Measurements from ENCODE around the gene BEAN1.
A peak's percentile ranks its signal among the peaks of the same experiment; 100 is the strongest.

Gene BEAN1

GRCh38 chr16:66522816-66523590, 95.9 kb downstream of the BEAN1 start:
- H3K4me3 ChIP-seq (replicated peaks in 1 of 2; ENCODE audit: low read depth in 2 of 2, low read length in 2 of 2): no peak overlapping the region
- TF ChIP-seq, protein P1, sequence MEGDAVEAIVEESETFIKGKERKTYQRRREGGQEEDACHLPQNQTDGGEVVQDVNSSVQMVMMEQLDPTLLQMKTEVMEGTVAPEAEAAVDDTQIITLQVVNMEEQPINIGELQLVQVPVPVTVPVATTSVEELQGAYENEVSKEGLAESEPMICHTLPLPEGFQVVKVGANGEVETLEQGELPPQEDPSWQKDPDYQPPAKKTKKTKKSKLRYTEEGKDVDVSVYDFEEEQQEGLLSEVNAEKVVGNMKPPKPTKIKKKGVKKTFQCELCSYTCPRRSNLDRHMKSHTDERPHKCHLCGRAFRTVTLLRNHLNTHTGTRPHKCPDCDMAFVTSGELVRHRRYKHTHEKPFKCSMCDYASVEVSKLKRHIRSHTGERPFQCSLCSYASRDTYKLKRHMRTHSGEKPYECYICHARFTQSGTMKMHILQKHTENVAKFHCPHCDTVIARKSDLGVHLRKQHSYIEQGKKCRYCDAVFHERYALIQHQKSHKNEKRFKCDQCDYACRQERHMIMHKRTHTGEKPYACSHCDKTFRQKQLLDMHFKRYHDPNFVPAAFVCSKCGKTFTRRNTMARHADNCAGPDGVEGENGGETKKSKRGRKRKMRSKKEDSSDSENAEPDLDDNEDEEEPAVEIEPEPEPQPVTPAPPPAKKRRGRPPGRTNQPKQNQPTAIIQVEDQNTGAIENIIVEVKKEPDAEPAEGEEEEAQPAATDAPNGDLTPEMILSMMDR (IDR thresholded peaks at IDR 0.05; ENCODE audit: low read depth, low read length): no peak
- DNase-seq (ENCODE audit: low read depth in 2 of 2): no peak

GRCh38 chr16:66523861-66524354, 96.8 kb downstream of the BEAN1 start:
- DNase-seq (ENCODE audit: low read depth in 2 of 2): peak; percentile 26 to 31
- H3K4me3 ChIP-seq (replicated peaks in 1 of 2; ENCODE audit: low read depth in 2 of 2, low read length in 2 of 2): no peak overlapping the region
- TF ChIP-seq, protein P1 (IDR thresholded peaks at IDR 0.05; ENCODE audit: low read depth, low read length): no peak

- no peak for DNase-seq (ENCODE audit: low read depth in 2 of 2)
- TF ChIP-seq, protein P1 (IDR thresholded peaks at IDR 0.05; ENCODE audit: low read depth, low read length): no peak
- no peak overlapping the region for H3K4me3 ChIP-seq (replicated peaks in 1 of 2; ENCODE audit: low read depth in 2 of 2, low read length in 2 of 2)
Measured at GRCh38 chr16:66524601-66525164, 97.6 kb downstream of the BEAN1 start.

DNA sequence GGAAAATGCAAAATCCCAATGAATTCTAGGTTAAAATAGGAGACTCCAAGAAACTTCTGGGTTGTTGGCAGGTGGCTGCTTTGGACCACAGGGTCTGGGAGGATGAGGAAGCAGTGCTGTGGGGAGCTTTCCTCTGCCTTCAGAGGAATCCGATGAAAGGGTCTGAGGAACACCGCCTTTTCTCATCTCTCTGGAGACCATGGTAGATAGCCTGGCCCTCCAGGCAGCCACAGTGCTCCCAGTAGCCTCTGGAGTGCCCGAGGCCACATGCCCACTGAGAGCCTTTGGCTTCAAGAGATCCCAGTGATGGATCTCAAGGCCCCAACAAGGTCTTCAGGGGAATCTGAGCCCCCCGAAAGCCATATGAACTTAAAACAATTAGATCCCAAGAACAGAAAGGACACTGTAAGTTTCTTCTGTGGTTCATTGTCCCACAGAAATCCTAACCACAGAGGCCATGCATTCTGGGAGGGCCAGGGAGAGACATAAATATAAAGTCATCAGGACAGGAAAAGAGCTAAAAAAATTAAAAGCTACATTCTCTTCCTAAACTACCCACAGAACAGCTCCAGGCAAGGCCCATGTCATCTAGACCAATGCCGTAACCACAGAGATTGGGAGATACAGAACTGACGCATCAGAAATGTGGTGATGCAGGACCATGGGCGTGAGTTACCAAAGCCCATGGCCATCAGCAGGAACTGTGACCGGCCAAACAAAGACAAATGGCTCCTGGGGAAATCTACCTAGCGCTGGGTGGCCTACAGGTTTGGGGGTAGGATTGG, 98.5 kb downstream of the BEAN1 start:
- peak in 1 of 2 donors; percentile 29 for DNase-seq (ENCODE audit: low read depth in 2 of 2)
- H3K4me3 ChIP-seq (replicated peaks in 1 of 2; ENCODE audit: low read depth in 2 of 2, low read length in 2 of 2): no peak overlapping the region
- TF ChIP-seq, protein P1 (IDR thresholded peaks at IDR 0.05; ENCODE audit: low read depth, low read length): no peak

DNA sequence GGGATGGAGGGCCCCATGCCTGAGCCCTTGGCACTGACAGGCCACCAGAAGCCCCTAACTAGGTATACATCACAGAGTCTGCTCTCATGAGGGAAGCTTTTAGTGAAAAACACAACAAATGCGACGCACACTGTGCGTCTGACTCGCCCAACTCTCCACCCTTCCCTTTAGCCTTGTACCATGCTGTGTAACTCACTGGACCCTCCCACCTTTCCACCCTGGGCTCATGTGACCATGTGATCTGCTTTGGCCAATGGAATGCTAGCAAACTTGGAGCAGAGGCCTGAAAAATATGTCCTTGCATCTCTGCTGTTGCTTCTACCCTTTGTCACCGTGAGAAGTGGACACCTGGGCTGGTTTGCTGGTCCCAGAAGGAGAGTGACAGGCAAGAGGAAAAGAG, 101.2 kb downstream of the BEAN1 start:
- TF ChIP-seq, protein P1 (IDR thresholded peaks at IDR 0.05; ENCODE audit: low read depth, low read length): no peak
- DNase-seq (ENCODE audit: low read depth in 2 of 2): no peak

DNA sequence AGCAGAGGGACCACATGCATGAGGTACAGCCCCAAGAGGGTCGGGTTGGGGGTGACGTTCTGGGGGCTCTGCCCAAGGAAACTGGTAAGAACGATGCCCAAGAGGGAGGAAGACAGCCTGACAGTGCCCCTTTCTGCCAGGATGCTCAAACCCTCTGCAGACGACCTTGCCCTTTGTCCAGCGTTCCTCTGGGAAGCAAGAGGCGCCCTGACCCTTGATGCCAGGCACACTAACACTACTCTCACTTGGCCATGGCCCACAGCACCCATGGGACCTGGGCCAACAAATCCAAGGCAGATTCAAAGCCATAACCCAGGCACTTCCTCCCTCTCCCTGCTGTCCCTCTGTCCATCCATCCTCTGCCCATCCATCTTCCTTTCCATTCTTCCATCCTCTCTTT, 102.4 kb downstream of the BEAN1 start:
- no peak for DNase-seq (ENCODE audit: low read depth in 2 of 2)
- TF ChIP-seq, protein P1 (IDR thresholded peaks at IDR 0.05; ENCODE audit: low read depth, low read length): no peak
- no peak overlapping the region for H3K4me3 ChIP-seq (replicated peaks in 1 of 2; ENCODE audit: low read depth in 2 of 2, low read length in 2 of 2)

More for the DNA sequence above, 101.2 kb downstream of the BEAN1 start:
- H3K4me3 ChIP-seq (replicated peaks in 1 of 2; ENCODE audit: low read depth in 2 of 2, low read length in 2 of 2): no peak overlapping the region

Data from cardiac fibroblast (primary cell).